Small intestine (tissue), 16 donors: ENCODE data around the gene CRYGS. TPM values are rescaled to one million over a fixed set of nuclear protein-coding genes. Genes with fewer than 3 reads are reported as not detected.

Experiments
- DNase-seq, 2 donors: peaks; one replicate each; pipeline versions ENCODE4 v3.0.0 to v3.0.0-alpha.2; 2013
- FAIRE-seq: peaks from 2 replicates; lab custom pipeline; 2012; peaks lifted over from hg19 to GRCh38; lab: Jason Lieb, UNC
- H3K27ac ChIP-seq, 3 donors: one replicate each; pipeline ENCODE4 v1.5.1; 2013; ENCODE audit warnings: low read length in 2 of 3, mild to moderate bottlenecking in 2 of 3, control low read depth in 1 of 3, inconsistent platforms in 1 of 3, low read depth in 1 of 3, moderate library complexity in 1 of 3
- H3K27me3 ChIP-seq, 3 donors: one replicate each; pipeline ENCODE4 v1.6.1; 2013; ENCODE audit warnings: low read length in 3 of 3, inconsistent platforms in 1 of 3; ENCODE audit not compliant: control insufficient read depth in 3 of 3, insufficient read depth in 3 of 3
- H3K36me3 ChIP-seq, 3 donors: one replicate each; pipeline ENCODE4 v1.6.1; 2013; ENCODE audit warnings: low read length in 3 of 3, inconsistent platforms in 1 of 3, low read depth in 1 of 3, mild to moderate bottlenecking in 1 of 3, moderate library complexity in 1 of 3; ENCODE audit not compliant: control insufficient read depth in 3 of 3, insufficient read depth in 2 of 3
- H3K4me1 ChIP-seq, 3 donors: one replicate each; pipeline ENCODE4 v1.6.1; 2013; ENCODE audit warnings: low read length in 2 of 3, inconsistent platforms in 1 of 3, low read depth in 1 of 3, mild to moderate bottlenecking in 1 of 3, moderate library complexity in 1 of 3; ENCODE audit not compliant: control insufficient read depth in 3 of 3, insufficient read depth in 2 of 3
- H3K4me3 ChIP-seq, 3 donors: one replicate each; pipeline ENCODE4 v1.5.1; 2013; ENCODE audit warnings: low read length in 3 of 3, control low read depth in 1 of 3, inconsistent platforms in 1 of 3, low read depth in 1 of 3, mild to moderate bottlenecking in 1 of 3, moderate library complexity in 1 of 3
- H3K9me3 ChIP-seq, 2 donors: one replicate each; pipeline ENCODE4 v1.6.1; 2013; ENCODE audit warnings: low read depth in 1 of 2, low read length in 1 of 2; ENCODE audit not compliant: control insufficient read depth in 2 of 2, insufficient read depth in 1 of 2
- WGBS, 3 donors: extraction: QIAGEN DNeasy Blood & Tissue Kit; methylation state at CpG; one replicate each; pipeline ENCODE4 v1.1.7; 2013; 5-methylcytosine and 5-hydroxymethylcytosine counted together
- long read RNA-seq, 10 donors: transcript quantifications; one replicate each; lab custom pipeline, GENCODE V29; 2026
- polyA plus RNA-seq, 4 donors: library from polyadenylated mRNA; stranded (reverse) in 3 of 4; unstranded in 1 of 4; fragments of 200-250 nt in 3 of 4; fragments of 120-200 nt in 1 of 4; gene quantifications; one replicate each; pipeline versions ENCODE4 v1.2.1 to v1.2.3, GENCODE V29; 2013
- donor health status: healthy with polysubstance abuse.
- donor health status: control.
- donor health status: control.
- donor health status: Bipolar disorder and iron deficiency.
- donor health status: healthy.

CRYGS gene
- polyA plus RNA-seq, result 1 to 10 TPM; 2.0 to 7.4 (median 4.8) TPM
- long read RNA-seq, donor 1, result 0 reads
- long read RNA-seq, donor 2, partial matches to known transcripts, result 0 of 2 reads
- long read RNA-seq, donor 2, other reads (novel, unspliced or antisense), result 0 of 2 reads
- long read RNA-seq, donor 3, partial matches to known transcripts, result 0 of 1 reads
- long read RNA-seq, donor 3, other reads (novel, unspliced or antisense), result 0 of 1 reads
- long read RNA-seq, donor 4, result 0 reads
- long read RNA-seq, donor 5, result 0 reads
- long read RNA-seq, donor 6, partial matches to known transcripts, result 0 of 1 reads
- long read RNA-seq, donor 6, other reads (novel, unspliced or antisense), result 0 of 1 reads
- long read RNA-seq, donor 7, result 0 reads
- long read RNA-seq, donor 8, result 0 reads
- long read RNA-seq, donor 9, result 0 reads
- long read RNA-seq, donor 10, partial matches to known transcripts, result 0 of 1 reads
- long read RNA-seq, donor 10, other reads (novel, unspliced or antisense), result 0 of 1 reads

DNA sequence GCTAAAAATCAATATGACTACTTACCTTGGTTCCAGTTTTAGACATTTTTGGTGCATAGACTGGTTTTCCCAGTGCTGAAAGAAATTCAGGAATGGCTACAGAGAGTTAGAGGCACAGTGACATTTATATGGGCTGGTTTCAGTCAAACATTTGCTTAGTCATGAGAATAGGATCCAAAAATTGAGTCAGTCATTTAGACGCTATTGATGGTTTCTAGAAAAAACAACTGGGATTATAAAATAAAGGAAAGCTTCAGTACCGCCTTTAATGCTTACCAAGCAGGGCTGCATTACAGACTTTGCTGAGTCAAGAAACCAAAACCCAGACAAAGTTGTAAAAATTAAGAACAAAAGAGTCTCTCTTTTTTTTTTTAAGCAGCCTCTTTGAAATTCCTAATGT, at the start of gene CRYGS:
TSS of gene CRYGS (minus strand) at position 100 of the 400 bp plus-strand sequence. CDS start at position 46, 54 bp downstream.
- no peak for DNase-seq
- WGBS, 3 donors, result 91 to 96% (median 92%) methylated on average over 2 of the region's 2 CpGs

DNA sequence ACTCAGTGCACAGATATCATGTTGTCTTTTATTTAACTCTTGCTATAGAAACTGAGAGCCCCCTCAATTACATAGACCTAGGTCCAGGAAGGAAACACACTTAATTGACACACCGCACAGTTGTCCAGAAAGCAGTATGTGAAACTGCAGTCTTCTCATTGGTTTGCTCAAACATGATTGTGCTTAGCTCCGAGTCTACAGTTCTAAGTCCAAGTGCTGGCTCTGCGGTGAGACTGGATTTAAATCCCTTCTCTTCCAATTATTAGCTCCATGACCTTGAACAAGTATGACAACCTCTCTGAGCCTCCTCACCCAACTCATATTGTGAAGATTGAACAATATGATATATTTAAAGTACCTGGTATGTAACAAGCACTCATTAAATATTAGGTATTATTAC, 49.7 kb upstream of the CRYGS start:
- Histone ChIP-seq H3K27me3 (no peaks in the 10 kb centered on the region), H3K9me3 (no peaks in the 10 kb centered on the region), H3K36me3 (no peaks in the 10 kb centered on the region), H3K4me1 (peaks cover 8 to 47% (median 11%) of the 10 kb centered on the region in 3 donors), H3K27ac (peak overlapping the region in 2 of 3 donors; percentile 34 to 83), H3K4me3 (no peak overlapping the region)
- WGBS, 3 donors, result 24 to 64% (median 48%) methylated on average over 3 of the region's 3 CpGs
- DNase-seq (peak; percentile 78 to 88), FAIRE-seq (no peak)

More for the DNA sequence above, at the start of gene CRYGS:
- H3K27ac ChIP-seq, result no peak within 1 kb of the TSS
- H3K4me3 ChIP-seq, result no peak within 1 kb of the TSS
- no peak for FAIRE-seq
- no peaks in the 10 kb centered on the region for H3K9me3 ChIP-seq
- no peaks in the 10 kb centered on the region for H3K27me3 ChIP-seq
- no peaks in the 10 kb centered on the region for H3K4me1 ChIP-seq
- H3K36me3 ChIP-seq, result peaks cover 0 to 12% (median 0%) of the 10 kb centered on the region in 3 donors

DNA sequence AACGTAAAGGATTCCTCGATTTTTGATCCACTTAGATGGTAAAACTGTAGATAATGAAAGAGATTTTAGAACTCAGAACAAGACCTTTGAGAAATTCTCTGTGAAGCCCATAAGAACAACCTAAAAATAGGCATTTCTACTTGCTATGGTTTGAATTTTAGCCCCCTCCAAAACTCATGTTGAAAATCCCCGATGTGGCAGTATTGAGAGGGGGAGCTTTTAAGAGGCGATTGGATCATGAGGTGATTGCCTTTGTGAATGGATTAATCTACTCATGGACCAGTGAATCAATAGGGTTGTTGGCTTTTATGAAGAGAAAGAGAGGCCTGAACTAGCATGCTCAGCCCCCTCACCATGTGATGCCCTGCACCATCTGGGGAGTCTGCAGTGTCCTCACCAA, 48.5 kb upstream of the CRYGS start:
- no peak overlapping the region for H3K4me3 ChIP-seq
- peaks cover 8 to 41% (median 11%) of the 10 kb centered on the region in 3 donors for H3K4me1 ChIP-seq
- H3K27ac ChIP-seq, result no peak overlapping the region
- DNase-seq (no peak), FAIRE-seq (no peak)
- H3K36me3 ChIP-seq, result no peaks in the 10 kb centered on the region
- 92 to 97% (median 92%) methylated on average over 4 of the region's 4 CpGs for WGBS, 3 donors
- H3K9me3 ChIP-seq, result no peaks in the 10 kb centered on the region
- no peaks in the 10 kb centered on the region for H3K27me3 ChIP-seq

DNA sequence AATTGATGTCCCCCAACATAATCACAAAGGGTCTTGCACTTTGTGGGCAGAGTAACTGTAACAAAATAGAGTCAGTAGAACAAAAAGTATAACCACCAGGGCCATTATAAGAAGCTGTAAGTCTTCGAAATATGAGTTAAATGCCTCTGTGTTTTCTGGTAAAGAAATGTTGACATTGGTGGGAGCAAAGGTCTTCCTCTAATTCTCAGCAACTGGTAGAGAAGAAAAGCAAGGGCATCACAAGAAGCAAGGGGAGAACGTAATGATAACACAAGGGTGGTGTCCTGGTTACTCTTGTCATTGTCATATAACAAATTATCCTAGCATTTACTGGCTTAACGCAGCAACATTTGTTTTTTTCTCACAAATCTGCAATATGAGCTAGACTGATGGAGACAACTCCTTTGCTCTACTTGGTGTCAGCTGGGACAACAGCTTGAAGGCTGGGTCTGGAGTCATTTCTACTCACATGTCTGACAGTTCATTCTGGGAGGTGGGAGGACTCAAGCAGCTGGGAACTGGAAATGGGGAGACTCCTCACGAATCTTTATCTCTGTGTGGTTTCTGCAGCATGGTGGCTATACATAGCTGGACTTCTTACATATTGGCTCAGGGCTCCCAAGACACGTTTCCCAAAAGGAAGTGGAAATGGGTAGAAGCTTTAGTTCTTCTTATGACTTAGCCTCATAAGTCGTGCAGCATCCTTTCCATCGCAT, 46.6 kb upstream of the CRYGS start:
- Histone ChIP-seq H3K9me3 (no peaks in the 10 kb centered on the region), H3K27ac (peak overlapping the region in 2 of 3 donors; percentile 80 to 84), H3K4me3 (no peak overlapping the region), H3K4me1 (peaks cover 8 to 41% (median 11%) of the 10 kb centered on the region in 3 donors), H3K27me3 (no peaks in the 10 kb centered on the region), H3K36me3 (peaks cover 0 to 3% (median 0%) of the 10 kb centered on the region in 3 donors)
- peak in 1 of 2 donors; percentile 65 for DNase-seq
- WGBS, 3 donors, result 72 to 75% (median 73%) methylated on average over 7 of the region's 7 CpGs
- no peak for FAIRE-seq

DNA sequence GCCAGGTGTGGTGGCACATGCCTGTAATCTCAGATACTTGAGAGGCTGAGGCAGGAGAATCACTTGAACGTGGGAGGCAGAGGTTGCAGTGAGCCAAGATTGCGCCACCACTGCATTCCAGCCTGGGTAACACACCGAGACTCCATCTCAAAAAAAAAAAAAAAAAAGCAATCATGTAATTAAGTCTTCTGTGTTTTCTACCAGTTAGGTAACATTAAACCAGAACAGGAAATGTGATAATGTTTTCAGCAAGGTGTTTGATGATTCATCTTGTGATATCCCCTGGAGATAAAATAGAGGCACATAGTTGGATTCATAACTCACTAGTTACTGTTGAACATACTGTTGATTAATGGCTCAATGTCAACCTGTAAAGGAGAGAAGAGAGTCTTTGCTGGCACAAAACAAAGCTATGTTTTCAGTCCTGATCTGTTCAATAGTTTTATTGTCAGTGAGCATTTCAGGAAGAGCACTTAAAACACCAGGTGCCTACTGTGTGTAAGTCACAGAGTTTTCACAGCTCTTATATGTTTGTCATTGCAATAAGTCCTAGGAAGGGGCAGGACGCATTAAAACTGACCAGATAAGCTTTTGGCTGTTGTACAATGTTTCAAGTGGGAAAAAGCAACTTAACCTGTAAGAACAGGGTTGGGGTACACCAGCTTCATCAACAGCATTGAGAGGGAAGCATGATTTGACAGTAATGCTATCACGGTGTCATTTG, 45.8 kb upstream of the CRYGS start:
- DNase-seq, result peak; percentile 81 to 89

DNA sequence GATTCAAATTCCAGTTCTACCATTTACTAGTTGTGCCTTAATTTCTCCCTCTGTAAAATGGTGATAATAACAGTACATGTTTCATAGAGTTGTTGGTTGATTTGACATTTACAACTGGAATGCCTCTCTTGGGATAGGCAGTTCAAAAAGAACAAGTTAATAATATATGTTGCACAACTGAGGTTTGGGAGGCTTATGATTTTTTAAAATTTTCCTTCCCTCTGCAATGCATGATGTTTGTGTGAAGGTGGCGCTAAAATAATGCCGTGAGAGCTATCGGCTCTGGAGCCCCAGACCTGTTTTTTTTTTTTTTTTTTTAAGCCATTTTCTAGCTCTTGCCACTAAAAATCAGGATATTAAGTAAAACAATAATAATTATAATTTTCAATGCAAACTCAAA, 44.9 kb upstream of the CRYGS start:
- FAIRE-seq, result no peak
- DNase-seq, result peak in 1 of 2 donors; percentile 36
- Histone ChIP-seq H3K9me3 (no peaks in the 10 kb centered on the region), H3K4me3 (no peak overlapping the region), H3K27me3 (no peaks in the 10 kb centered on the region), H3K4me1 (peaks cover 6 to 32% (median 6%) of the 10 kb centered on the region in 3 donors), H3K27ac (peak overlapping the region in 1 of 3 donors; percentile 70), H3K36me3 (peaks cover 0 to 7% (median 5%) of the 10 kb centered on the region in 3 donors)
- WGBS, 3 donors, result 41 to 53% (median 47%) methylated on average over 3 of the region's 3 CpGs

More for the DNA sequence above, 45.8 kb upstream of the CRYGS start:
- Histone ChIP-seq H3K36me3 (peaks cover 0 to 3% (median 3%) of the 10 kb centered on the region in 3 donors), H3K27ac (peak overlapping the region; percentile 3 to 84 (median 80)), H3K4me3 (no peak overlapping the region), H3K27me3 (no peaks in the 10 kb centered on the region), H3K9me3 (no peaks in the 10 kb centered on the region), H3K4me1 (peaks cover 8 to 41% (median 11%) of the 10 kb centered on the region in 3 donors)
- WGBS, 3 donors, result 31 to 59% (median 46%) methylated on average over 5 of the region's 5 CpGs
- no peak for FAIRE-seq

DNA sequence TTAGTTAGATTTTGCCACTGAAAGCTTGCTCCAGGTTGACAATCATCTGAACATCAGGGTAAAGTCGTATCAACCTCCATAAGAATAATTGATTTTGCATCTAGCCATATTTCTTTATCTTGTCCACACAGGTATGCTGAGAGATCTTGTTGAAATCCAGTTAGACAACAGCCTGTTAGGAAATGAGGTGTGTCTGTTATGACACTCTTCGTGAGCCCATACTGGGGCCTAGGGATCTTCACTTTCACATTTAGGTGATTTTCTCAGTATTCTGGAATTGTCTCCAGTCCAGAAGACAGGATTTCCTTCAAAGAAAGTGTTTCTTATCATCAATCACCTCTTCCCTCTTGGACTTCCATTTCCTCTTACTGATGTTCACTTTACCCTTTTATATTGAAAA, 44.5 kb upstream of the CRYGS start:
- peaks cover 2 to 8% (median 5%) of the 10 kb centered on the region in 3 donors for H3K36me3 ChIP-seq
- no peak for FAIRE-seq
- no peak overlapping the region for H3K4me3 ChIP-seq
- no peaks in the 10 kb centered on the region for H3K27me3 ChIP-seq
- H3K9me3 ChIP-seq, result no peaks in the 10 kb centered on the region
- peak overlapping the region in 1 of 3 donors; percentile 70 for H3K27ac ChIP-seq
- peak in 1 of 2 donors; percentile 55 for DNase-seq
- WGBS, 3 donors, result 19 to 51% (median 49%) methylated on average over 2 of the region's 2 CpGs
- H3K4me1 ChIP-seq, result peaks cover 6 to 31% (median 6%) of the 10 kb centered on the region in 3 donors

DNA sequence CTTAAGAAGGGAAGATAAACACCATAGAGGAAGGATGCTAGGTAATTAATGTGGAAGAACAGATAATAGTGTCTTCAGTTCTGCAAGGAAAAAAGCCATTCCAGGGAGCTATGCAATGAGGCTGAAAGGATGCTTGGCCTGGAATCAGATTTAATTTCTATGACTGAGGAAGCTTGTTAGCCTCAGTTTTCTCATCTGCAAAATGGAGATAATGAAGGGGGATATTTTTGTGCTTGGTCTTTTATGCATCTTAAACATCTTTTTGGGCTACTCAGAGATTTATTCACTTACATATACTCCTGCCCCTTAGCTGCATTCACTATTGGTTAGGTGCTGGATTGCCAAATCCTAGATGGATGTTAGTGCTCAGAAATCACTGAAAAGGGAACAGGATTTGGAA, 43.0 kb upstream of the CRYGS start:
- DNase-seq, result no peak
- H3K4me3 ChIP-seq, result no peak overlapping the region
- FAIRE-seq, result no peak

More for the DNA sequence above, 43.0 kb upstream of the CRYGS start:
- Histone ChIP-seq H3K36me3 (peaks cover 5 to 16% (median 13%) of the 10 kb centered on the region in 3 donors), H3K9me3 (no peaks in the 10 kb centered on the region), H3K27me3 (no peaks in the 10 kb centered on the region), H3K27ac (no peak overlapping the region), H3K4me1 (peaks cover 6 to 27% (median 6%) of the 10 kb centered on the region in 3 donors)
